Epithelial cell of esophagus (primary cell): Measurements from ENCODE around the gene WSCD2.
A peak's percentile ranks its signal among the peaks of the same experiment; 100 is the strongest.

ENCODE experiments used
- DNase-seq: peaks from one replicate; pipeline ENCODE4 v3.0.0; 2010; ENCODE audit warnings: low read depth
- H3K4me3 ChIP-seq: 2 replicates; pipeline ENCODE4 v1.5.1; 2011; ENCODE audit warnings: mild to moderate bottlenecking, low read length, control low read depth
- TF ChIP-seq, protein P1 (sequence below): IDR thresholded peaks from 2 replicates; pipeline ENCODE4 v1.5.1; 2011; ENCODE audit warnings: low read depth, mild to moderate bottlenecking, low read length, control low read depth, inconsistent platforms; ENCODE audit not compliant: insufficient read depth; ENCODE audit errors: missing control alignments

Gene WSCD2

DNA sequence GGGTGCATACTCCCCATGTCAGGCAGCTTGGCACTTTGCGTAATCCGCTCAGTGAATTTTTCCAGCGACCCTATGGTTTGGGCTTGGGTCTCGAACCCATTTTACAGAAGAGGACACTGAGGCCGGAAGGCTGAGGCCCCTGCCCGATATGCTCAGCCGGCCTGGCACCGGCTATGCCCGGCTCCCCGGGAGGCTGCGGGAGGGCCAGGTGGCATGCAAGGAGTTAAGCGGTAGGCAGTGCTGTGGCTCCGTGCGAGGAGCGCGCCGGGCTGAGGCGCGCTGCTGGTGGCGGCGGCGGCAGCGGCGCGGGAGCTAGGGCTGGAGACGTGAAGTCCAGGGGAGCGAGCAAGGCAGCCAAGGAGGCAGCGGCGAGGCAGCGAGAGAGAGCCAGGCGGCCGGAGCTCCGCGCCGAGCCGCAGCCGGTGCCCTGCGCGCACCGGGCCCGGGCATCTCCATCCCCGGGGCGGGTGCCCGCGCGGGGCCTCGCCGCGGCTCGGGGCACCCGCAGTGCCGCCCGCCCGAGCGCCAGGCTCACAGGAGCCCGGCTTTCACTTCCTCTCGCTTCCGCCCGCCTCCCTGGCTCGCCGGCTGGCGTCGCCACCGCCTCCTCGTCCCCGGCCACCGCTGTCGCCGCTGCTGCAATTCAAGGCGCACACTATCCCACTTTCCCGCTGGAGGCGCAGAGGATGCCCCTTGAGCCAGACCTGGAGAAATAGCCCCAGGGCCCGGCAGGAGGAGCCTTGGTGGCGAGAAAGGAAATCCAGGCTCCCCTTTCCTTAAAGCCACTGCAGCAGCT lies at the start of gene WSCD2:
Gene WSCD2, plus strand, starts transcription at position 272 of the 796 bp plus-strand sequence. CDS start 66,545 bp downstream, outside the sequence.
- TF ChIP-seq, protein P1, sequence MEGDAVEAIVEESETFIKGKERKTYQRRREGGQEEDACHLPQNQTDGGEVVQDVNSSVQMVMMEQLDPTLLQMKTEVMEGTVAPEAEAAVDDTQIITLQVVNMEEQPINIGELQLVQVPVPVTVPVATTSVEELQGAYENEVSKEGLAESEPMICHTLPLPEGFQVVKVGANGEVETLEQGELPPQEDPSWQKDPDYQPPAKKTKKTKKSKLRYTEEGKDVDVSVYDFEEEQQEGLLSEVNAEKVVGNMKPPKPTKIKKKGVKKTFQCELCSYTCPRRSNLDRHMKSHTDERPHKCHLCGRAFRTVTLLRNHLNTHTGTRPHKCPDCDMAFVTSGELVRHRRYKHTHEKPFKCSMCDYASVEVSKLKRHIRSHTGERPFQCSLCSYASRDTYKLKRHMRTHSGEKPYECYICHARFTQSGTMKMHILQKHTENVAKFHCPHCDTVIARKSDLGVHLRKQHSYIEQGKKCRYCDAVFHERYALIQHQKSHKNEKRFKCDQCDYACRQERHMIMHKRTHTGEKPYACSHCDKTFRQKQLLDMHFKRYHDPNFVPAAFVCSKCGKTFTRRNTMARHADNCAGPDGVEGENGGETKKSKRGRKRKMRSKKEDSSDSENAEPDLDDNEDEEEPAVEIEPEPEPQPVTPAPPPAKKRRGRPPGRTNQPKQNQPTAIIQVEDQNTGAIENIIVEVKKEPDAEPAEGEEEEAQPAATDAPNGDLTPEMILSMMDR = no peak
- peak within 1 kb of the TSS; percentile 15 for H3K4me3 ChIP-seq
- DNase-seq = peak; percentile 27

DNA sequence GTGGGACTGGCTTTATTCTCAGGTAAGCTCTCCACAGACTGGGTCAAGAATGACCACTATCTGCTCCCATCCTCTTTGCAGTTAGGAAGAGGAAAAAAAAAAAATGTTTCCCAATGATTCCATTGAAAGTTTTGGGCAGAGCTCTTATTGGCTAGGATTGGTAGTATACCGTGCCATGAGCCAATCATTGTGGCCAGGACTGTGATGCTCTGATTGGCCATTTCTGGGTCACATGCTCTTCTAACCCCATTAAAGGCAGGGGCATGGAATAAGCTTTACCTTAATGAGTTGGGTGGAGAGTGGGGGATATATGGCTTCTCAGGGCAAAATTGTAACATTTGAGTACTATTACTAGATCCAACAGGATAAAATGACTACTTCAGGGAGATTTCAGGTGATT lies 49.4 kb upstream of the WSCD2 start:
- no peak for DNase-seq
- TF ChIP-seq, protein P1 = no peak
- no peak overlapping the region for H3K4me3 ChIP-seq

DNA sequence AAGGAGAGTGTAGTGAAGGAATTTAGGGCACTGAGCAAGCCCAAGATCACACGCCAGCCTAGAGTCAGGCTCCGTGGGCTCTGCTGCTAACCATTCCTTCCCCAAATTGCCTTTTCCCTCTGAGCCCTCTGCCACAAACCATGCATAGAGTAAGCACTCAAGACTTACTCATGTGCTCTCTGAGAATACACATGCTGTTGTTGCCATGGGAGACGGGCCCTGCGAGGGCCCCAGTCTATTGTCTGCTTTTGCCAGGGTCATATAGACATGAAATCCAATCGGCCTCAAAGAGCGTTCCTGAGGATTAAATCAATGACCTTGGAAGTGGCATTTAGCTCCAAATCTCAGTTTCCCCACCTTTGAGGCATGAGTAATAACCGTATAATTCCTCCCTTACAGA lies 48.7 kb upstream of the WSCD2 start:
- TF ChIP-seq, protein P1 = no peak
- DNase-seq = no peak
- H3K4me3 ChIP-seq = no peak overlapping the region

DNA sequence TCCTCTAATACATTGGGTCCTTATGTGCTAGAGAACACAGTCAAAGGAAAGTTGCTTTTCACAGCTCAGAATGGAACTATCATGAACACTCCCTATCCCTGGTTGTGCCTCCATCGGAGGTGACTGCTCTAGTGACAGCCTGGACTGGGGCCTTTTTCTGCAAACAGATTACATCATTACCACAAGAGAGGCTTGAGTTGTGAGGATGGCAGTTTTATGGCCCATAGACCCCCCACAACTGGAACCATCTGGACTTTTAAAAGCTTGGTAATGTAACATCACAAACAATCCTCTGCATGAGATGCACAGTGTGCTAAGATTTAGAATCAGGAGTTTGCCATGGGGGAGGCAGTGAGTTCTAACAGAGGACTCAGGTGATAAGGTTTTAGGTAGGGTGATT lies 46.6 kb upstream of the WSCD2 start:
- DNase-seq = no peak
- TF ChIP-seq, protein P1 = no peak
- H3K4me3 ChIP-seq = no peak overlapping the region

DNA sequence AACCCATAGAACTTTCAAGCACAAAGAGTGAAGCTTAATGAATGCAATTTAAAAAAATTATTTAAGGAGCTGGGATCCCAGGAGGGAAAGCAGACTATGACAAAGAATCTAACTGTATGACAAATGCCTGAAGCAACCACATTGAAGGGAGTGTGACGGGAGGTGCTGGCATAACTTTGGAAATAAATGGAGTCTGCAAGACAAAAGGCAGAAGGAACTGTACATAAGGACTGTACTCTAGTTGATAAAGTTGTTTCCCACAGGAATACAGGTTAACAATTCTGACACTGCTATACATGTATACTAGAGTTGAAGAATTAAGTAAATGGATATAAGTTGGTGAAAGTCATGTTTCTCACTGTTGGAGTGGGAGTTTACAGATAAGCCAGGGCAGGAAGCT lies 41.2 kb upstream of the WSCD2 start:
- TF ChIP-seq, protein P1 = no peak
- H3K4me3 ChIP-seq = no peak overlapping the region
- no peak for DNase-seq

DNA sequence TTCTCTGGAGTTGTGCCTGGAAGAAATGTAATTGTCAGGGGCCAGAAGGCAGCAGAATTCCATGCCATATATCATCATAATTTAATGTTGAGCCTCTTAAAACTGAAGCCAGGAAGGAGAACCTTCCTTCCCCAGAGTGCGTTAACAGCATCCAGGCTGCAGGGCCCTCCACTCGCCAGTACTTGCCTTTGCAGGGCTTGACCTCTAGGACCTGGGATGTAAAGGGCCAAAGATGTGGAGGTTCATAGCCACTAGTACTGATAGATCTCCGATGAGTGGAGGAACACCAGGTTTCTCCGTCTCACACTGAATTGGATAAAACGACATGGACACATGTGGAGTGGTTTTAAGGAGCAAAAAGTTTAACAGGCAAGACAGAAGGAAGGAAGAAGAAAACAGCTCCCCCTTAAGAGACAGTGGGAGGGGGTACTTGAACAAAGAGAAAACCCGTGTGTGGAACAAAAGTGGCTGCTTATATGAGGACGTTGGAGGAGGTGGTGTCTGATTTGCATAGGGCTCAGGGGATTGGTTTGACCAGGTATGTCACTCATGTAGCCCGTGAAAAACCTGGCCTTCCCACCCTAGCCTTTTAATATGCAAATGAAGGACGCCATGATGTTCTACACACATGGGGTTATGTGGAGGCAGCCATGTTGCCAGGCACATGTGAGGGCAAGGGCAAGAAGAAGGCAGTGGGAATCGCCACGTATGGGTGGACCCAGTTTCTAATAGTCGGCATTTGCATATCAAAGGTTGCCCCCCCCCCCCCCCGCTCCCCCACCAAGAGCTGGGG lies 38.8 kb upstream of the WSCD2 start:
- TF ChIP-seq, protein P1 = no peak
- H3K4me3 ChIP-seq = no peak overlapping the region
- DNase-seq = no peak
